Femur (tissue), 1 donor: ENCODE results near the gene DOC2A.

Experiments
- DNase-seq: peaks from one replicate; pipeline ENCODE4 v3.0.0-alpha.2; 2017

Gene DOC2A

GRCh38 chr16:29987371-29988085 is 23.3 kb downstream of the DOC2A start:
- no peak for DNase-seq

GRCh38 chr16:29986931-29987330 is 23.9 kb downstream of the DOC2A start:
- no peak for DNase-seq

GRCh38 chr16:29986231-29986630 is 24.6 kb downstream of the DOC2A start:
- DNase-seq = no peak

GRCh38 chr16:29985271-29985811 is 25.5 kb downstream of the DOC2A start:
- no peak for DNase-seq

- DNase-seq = no peak
Measured at GRCh38 chr16:29984764-29985147, 26.1 kb downstream of the DOC2A start.

- DNase-seq = no peak
Measured at GRCh38 chr16:29984137-29984763, 26.6 kb downstream of the DOC2A start.

GRCh38 chr16:29983420-29984136 is 27.2 kb downstream of the DOC2A start:
- DNase-seq = no peak

GRCh38 chr16:29982560-29983419 is 28.0 kb downstream of the DOC2A start:
- DNase-seq = no peak

- DNase-seq = no peak
Measured at GRCh38 chr16:29978564-29979270, 32.1 kb downstream of the DOC2A start.

GRCh38 chr16:29978081-29978480 is 32.7 kb downstream of the DOC2A start:
- DNase-seq = no peak

GRCh38 chr16:29977063-29977825 is 33.6 kb downstream of the DOC2A start:
- no peak for DNase-seq

- DNase-seq = no peak
Measured at GRCh38 chr16:29975811-29976511, 34.9 kb downstream of the DOC2A start.

- no peak for DNase-seq
Measured at GRCh38 chr16:29975134-29975538, 35.7 kb downstream of the DOC2A start.

- DNase-seq = peak; percentile 49
Measured at GRCh38 chr16:29974291-29975133, 36.3 kb downstream of the DOC2A start.

GRCh38 chr16:29973384-29974246 is 37.2 kb downstream of the DOC2A start, which contains the start of gene TAOK2:
TSS of gene TAOK2 (plus strand) at chr16:29973868. CDS start at chr16:29977773, 3,905 bp downstream.
- DNase-seq = peak; percentile 100

- DNase-seq = no peak
Measured at GRCh38 chr16:29972992-29973383, 37.8 kb downstream of the DOC2A start.

- DNase-seq = no peak
Measured at GRCh38 chr16:29972500-29972899, 38.3 kb downstream of the DOC2A start.

- DNase-seq = no peak
Measured at GRCh38 chr16:29971304-29971703, 39.5 kb downstream of the DOC2A start.

- no peak for DNase-seq
Measured at GRCh38 chr16:29968205-29968604, 42.6 kb downstream of the DOC2A start.
